Endodermal cell (in vitro differentiated cells): ENCODE measurements around the gene CD300C. TPM values are rescaled to one million over a fixed set of nuclear protein-coding genes. Genes with fewer than 3 reads are reported as not detected.
"Not testable (repeated sequence)": the region's sequence is repeated elsewhere in the genome, so short reads cannot be mapped to it uniquely, and the experiment has no call there.

ENCODE experiments used
- DNase-seq: peaks from one replicate; pipeline ENCODE4 v3.0.0-alpha.2; 2017
- H3K27ac ChIP-seq: 2 replicates; pipeline ENCODE4 v1.5.1; 2013; ENCODE audit warnings: mild to moderate bottlenecking, low read depth, low read length, moderate library complexity
- H3K27me3 ChIP-seq: 2 replicates; pipeline ENCODE4 v1.6.1; 2013; ENCODE audit warnings: mild to moderate bottlenecking, low read length, moderate library complexity; ENCODE audit not compliant: insufficient read depth, control insufficient read depth, poor library complexity, severe bottlenecking
- H3K36me3 ChIP-seq: 2 replicates; pipeline ENCODE4 v1.7.0; 2013; ENCODE audit warnings: mild to moderate bottlenecking, low read length, moderate library complexity; ENCODE audit not compliant: control insufficient read depth, insufficient read depth
- H3K4me1 ChIP-seq: one replicate; pipeline ENCODE4 v1.7.0; 2013; ENCODE audit warnings: low read length; ENCODE audit not compliant: control insufficient read depth, insufficient read depth
- H3K4me3 ChIP-seq: 2 replicates; pipeline ENCODE4 v1.5.1; 2013; ENCODE audit warnings: mild to moderate bottlenecking, low read length, moderate library complexity
- H3K9ac ChIP-seq: 2 replicates; pipeline ENCODE4 v1.6.1; 2013; ENCODE audit warnings: mild to moderate bottlenecking, low read length, moderate library complexity; ENCODE audit not compliant: poor library complexity, severe bottlenecking; ENCODE audit errors: extremely low read depth
- H3K9me3 ChIP-seq: 2 replicates; pipeline ENCODE4 v1.6.1; 2013; ENCODE audit warnings: mild to moderate bottlenecking, low read length, moderate library complexity; ENCODE audit not compliant: control insufficient read depth
- H3K27ac Mint-ChIP-seq: 2 replicates; pipeline ENCODE4 v1.8.0; 2020; ENCODE audit warnings: mixed read lengths
- H3K27me3 Mint-ChIP-seq: 2 replicates; pipeline ENCODE4 v1.8.0; 2021; ENCODE audit warnings: mild to moderate bottlenecking, mixed read lengths; ENCODE audit not compliant: insufficient read depth
- H3K36me3 Mint-ChIP-seq: 2 replicates; pipeline ENCODE4 v1.8.0; 2020; ENCODE audit warnings: low read depth, mixed read lengths
- H3K4me1 Mint-ChIP-seq: 2 replicates; pipeline ENCODE4 v1.8.0; 2020; ENCODE audit warnings: mixed read lengths
- H3K4me3 Mint-ChIP-seq: 2 replicates; pipeline ENCODE4 v1.8.0; 2020; ENCODE audit warnings: mild to moderate bottlenecking, moderate library complexity, mixed read lengths
- H3K9me3 Mint-ChIP-seq: 2 replicates; pipeline ENCODE4 v1.8.0; 2020; ENCODE audit warnings: mild to moderate bottlenecking, mixed read lengths
- CTCF ChIP-seq: fragments of 200-600 bp; sonication (generic); conservative IDR thresholded peaks from 2 replicates; pipeline ENCODE4 v1.5.0; 2021; ENCODE audit warnings: antibody characterized with exemption, mild to moderate bottlenecking
- WGBS, 2 experiments: methylation state at CpG; one replicate each; pipeline versions ENCODE4 v1.1.5 to v1.1.7; 2013; ENCODE audit warnings: missing lambda C conversion rate in 2 of 2, mixed read lengths in 1 of 2; ENCODE audit not compliant: insufficient coverage in 1 of 2, insufficient read length in 1 of 2; 5-methylcytosine and 5-hydroxymethylcytosine counted together
- total RNA-seq, 2 donors: library from RNA; stranded (reverse); fragmentation: NEBNext Ultra II Directional in 1 of 2; extraction: Animal tissue kit (Norgen Biotek cat#: 25700) in 1 of 2; gene quantifications; 2 replicates in 1 of 2; 3 replicates in 1 of 2; pipeline ENCODE4 v1.2.1, GENCODE V29; 2021

CD300C gene
- total RNA-seq, 2 donors from 2014 or later, result not detected

- Mint-ChIP-seq H3K36me3 (no peaks in the 10 kb centered on the region), H3K9me3 (peaks cover 10% of the 10 kb centered on the region), H3K4me3 (no peak overlapping the region), H3K4me1 (peaks cover 1% of the 10 kb centered on the region), H3K27ac (no peak overlapping the region), H3K27me3 (peaks cover 20% of the 10 kb centered on the region)
- H3K27me3 ChIP-seq, result peaks cover 21% of the 10 kb centered on the region
- WGBS, 2 experiments, result 89 to 100% methylated on average over 1 of the region's 1 CpG
- H3K4me1 ChIP-seq, result no peaks in the 10 kb centered on the region
- H3K9me3 ChIP-seq, result peaks cover 7% of the 10 kb centered on the region
- H3K36me3 ChIP-seq, result no peaks in the 10 kb centered on the region
- H3K4me3 ChIP-seq, result no peak overlapping the region
- no peak for TF ChIP-seq CTCF
- DNase-seq, result no peak
- no peak overlapping the region for H3K27ac ChIP-seq
- no peak overlapping the region for H3K9ac ChIP-seq
These were observed 17.4 kb upstream of the CD300C start for GRCh38 chr17:74563358-74563757.

DNA sequence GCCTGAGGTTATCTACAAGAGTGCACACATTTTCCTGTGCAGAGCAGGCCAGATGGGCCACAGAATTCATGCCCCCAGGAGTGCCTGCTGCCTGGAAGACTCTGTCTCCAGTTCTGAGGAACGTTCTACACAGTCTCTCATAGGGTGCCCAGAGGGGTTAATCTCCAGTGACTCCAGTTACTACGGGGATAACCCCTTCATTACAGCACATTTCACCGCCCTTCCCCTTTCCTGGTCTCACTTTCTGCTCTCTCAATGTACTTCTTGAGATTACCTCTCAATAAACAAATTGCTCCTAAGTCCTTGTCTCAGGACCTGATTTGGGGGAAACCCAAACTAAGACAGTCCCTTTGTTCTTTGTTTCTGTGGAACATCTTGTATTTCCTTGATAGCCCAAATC, 15.7 kb upstream of the CD300C start:
- Mint-ChIP-seq H3K27me3 (peaks cover 11% of the 10 kb centered on the region), H3K27ac (no peak overlapping the region), H3K9me3 (peaks cover 25% of the 10 kb centered on the region), H3K4me1 (peaks cover 1% of the 10 kb centered on the region), H3K36me3 (no peaks in the 10 kb centered on the region), H3K4me3 (no peak overlapping the region)
- no peak overlapping the region for H3K9ac ChIP-seq
- no peak overlapping the region for H3K27ac ChIP-seq
- no peak for TF ChIP-seq CTCF
- DNase-seq, result no peak
- peaks cover 13% of the 10 kb centered on the region for H3K9me3 ChIP-seq
- no peaks in the 10 kb centered on the region for H3K36me3 ChIP-seq
- H3K4me3 ChIP-seq, result no peak overlapping the region
- H3K4me1 ChIP-seq, result no peaks in the 10 kb centered on the region
- peaks cover 7% of the 10 kb centered on the region for H3K27me3 ChIP-seq
- WGBS, 2 experiments, result 88 to 92% methylated on average over 3 of the region's 3 CpGs

DNA sequence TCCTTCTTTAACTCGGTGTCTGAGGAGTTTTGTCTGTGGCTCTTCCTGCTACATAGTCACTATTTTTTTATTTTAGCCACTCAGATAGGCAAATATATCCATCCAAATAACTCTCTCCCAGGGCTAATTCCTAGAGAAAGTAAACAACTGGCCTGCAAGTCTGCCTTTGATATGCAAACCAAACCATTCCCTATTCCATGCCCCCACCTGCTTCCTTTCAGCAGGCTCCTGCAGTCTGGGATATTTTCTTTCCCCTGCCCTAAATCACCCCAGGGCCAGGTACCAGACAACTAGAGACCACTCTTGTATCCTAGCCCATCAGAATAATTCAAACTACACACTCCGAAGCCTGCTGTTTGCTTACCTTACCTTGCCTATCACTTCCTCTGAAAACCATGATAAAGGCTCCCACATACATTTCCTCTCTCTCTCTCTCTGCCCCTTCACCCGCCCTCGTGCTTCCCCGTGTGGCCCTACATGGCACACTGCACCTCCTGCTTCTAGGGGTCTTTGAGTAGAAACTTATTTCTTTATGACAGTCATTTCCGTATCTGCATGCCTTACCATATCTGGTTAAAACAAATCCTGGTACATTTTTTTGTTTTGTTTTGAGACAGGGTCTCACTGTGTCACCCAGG, 13.1 kb upstream of the CD300C start:
- Mint-ChIP-seq H3K4me1 (no peaks in the 10 kb centered on the region), H3K36me3 (no peaks in the 10 kb centered on the region), H3K4me3 (no peak overlapping the region), H3K27me3 (peaks cover 16% of the 10 kb centered on the region), H3K27ac (no peak overlapping the region), H3K9me3 (peaks cover 31% of the 10 kb centered on the region)
- no peaks in the 10 kb centered on the region for H3K4me1 ChIP-seq
- H3K36me3 ChIP-seq, result no peaks in the 10 kb centered on the region
- peaks cover 13% of the 10 kb centered on the region for H3K9me3 ChIP-seq
- 92 to 95% methylated on average over 4 to 6 of the region's 6 CpGs for WGBS, 2 experiments
- H3K27ac ChIP-seq, result no peak overlapping the region
- H3K4me3 ChIP-seq, result no peak overlapping the region
- no peak for TF ChIP-seq CTCF
- H3K27me3 ChIP-seq, result no peaks in the 10 kb centered on the region
- no peak overlapping the region for H3K9ac ChIP-seq
- no peak for DNase-seq

DNA sequence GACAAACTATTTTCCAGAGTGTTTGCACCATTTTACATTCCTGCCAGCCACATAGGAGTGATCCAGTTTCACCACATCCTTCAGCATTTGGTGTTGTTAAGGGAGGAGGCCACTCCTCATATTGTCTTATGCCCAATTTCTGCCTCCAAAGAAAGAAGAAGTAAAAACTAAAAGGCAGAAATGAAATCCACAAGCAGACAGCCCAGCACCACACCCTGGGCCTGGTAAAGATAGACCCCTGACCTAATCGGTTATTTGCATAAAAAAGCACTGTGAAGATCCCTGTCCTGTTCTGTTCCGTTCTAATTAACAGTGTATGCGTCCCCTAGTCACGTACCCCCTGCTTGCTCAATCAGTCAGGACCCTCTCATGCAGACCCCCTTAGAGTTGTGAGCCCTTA, 12.5 kb upstream of the CD300C start:
- not testable (repeated sequence) for H3K36me3 ChIP-seq, H3K36me3 Mint-ChIP-seq, H3K4me3 Mint-ChIP-seq, H3K27me3 ChIP-seq, DNase-seq, H3K27ac Mint-ChIP-seq, H3K9ac ChIP-seq, H3K4me3 ChIP-seq, H3K4me1 ChIP-seq, H3K4me1 Mint-ChIP-seq, H3K27ac ChIP-seq
- Mint-ChIP-seq H3K27me3 (peaks cover 14% of the 10 kb centered on the region), H3K9me3 (peaks cover 31% of the 10 kb centered on the region)
- 73 to 76% methylated on average over 4 of the region's 4 CpGs for WGBS, 2 experiments
- H3K9me3 ChIP-seq, result peaks cover 13% of the 10 kb centered on the region
